Measurements from ENCODE around the gene GEMIN4.

GEMIN4 gene

DNA sequence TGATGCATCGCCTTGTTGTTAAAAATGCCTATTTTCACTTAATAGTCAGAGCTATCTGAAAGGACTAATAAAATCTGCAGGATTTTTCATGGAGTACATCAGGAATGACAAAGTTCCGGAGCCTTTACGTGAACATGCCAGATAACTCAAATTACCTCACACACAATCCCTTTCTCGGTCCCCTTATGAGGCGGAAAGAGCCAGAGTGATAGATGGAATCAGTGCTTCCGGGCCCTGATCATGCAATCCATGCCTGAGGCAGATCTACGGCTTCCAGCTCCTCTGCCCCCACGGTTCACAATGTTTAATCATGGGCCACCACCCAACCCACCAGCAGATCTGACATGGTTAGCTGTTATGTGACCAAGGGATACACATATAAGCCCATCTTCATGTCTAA is 54.4 kb downstream of the GEMIN4 start:
- DNase-seq = no peak

DNA sequence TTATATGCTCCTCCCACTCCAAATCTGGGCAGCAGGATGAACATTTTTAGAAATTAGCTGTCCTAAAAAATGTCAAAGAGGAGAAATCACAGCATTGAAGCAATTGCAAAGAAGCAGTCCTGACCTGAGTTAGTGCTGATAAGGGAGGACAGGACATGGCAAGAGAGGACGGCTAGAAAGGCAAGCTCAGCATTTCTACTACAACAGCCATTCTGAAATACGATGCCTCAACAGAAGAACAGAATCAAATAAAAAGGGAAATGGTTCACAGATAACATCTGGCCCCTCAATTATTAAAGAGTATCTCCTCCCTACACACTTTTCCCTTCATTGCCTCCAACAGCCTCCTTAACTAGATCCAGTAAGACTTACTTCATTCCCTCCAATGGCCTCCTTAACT is 55.7 kb downstream of the GEMIN4 start:
- no peak for DNase-seq
